ENCODE measurements around the gene KLHL5.
A peak's percentile ranks its signal among the peaks of the same experiment; 100 is the strongest.

KLHL5 gene

DNA sequence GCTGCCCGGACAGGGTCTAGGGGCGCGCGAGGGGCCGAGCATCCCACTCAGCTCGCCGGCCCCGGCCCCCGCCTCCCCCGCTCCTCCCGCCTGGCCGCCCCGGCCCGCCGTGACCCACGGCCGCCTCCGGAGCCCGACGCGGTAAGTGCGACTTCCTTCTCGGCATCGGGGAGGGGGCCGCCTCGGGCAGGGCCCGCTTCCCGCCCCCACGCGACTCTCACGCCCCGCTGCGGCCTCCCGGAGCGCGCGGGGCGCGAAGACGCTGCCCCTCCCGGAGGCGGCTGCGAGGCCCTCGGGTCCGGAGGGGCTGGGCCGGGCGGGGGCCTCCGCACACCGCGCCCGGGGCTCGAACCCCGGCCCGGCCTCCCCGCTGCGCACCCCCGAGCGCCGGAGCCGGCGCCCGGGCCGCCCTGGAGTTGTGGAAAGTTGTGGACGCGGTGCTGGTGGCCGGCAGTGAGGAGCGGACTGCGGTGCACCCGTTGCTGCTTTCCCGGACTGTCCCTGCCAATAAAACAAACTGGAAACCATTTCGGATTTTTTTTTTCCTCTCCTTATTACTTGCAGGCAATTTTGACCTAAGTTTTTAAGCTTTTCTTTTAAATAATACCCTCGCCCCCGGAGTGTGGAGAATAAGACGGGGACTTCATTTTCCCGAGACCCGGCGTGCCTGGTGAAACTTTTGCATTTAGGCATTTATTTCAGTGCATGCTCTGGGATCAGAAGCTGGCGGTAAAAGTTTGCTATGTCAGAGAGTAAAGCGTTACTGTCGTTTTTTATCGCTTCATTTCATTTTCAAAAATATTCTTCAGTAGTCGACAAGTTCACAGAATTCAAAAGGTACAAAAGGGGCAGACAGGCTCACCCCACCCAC lies 16.8 kb upstream of the KLHL5 start:
- peaks cover 41% of the 10 kb centered on the region for H3K79me2 ChIP-seq (ENCODE audit: insufficient read depth, low read length)
- peak overlapping the region; percentile 78 for H3K9ac ChIP-seq (ENCODE audit: low read depth, low read length, poor library complexity, severe bottlenecking)
- peak overlapping the region; percentile 57 for H2AFZ ChIP-seq (ENCODE audit: low read length)
- H3K36me3 ChIP-seq (ENCODE audit: insufficient read depth, low read length) = no peaks in the 10 kb centered on the region
- TF ChIP-seq, protein P1, sequence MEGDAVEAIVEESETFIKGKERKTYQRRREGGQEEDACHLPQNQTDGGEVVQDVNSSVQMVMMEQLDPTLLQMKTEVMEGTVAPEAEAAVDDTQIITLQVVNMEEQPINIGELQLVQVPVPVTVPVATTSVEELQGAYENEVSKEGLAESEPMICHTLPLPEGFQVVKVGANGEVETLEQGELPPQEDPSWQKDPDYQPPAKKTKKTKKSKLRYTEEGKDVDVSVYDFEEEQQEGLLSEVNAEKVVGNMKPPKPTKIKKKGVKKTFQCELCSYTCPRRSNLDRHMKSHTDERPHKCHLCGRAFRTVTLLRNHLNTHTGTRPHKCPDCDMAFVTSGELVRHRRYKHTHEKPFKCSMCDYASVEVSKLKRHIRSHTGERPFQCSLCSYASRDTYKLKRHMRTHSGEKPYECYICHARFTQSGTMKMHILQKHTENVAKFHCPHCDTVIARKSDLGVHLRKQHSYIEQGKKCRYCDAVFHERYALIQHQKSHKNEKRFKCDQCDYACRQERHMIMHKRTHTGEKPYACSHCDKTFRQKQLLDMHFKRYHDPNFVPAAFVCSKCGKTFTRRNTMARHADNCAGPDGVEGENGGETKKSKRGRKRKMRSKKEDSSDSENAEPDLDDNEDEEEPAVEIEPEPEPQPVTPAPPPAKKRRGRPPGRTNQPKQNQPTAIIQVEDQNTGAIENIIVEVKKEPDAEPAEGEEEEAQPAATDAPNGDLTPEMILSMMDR (conservative IDR thresholded peaks at IDR 0.05; ENCODE audit: low read length) = no peak
- no peak for TF ChIP-seq EZH2phosphoT487 (IDR thresholded peaks at IDR 0.05; ENCODE audit: borderline replicate concordance)
- no peaks in the 10 kb centered on the region for H3K9me3 ChIP-seq (ENCODE audit: insufficient read depth, low read depth, low read length)
- no peaks in the 10 kb centered on the region for H3F3A ChIP-seq (ENCODE audit: low read depth)
- peaks cover 40% of the 10 kb centered on the region for H3K4me1 ChIP-seq (ENCODE audit: insufficient read depth, low read length, poor library complexity, severe bottlenecking)
- peaks cover 25% of the 10 kb centered on the region for H4K20me1 ChIP-seq (ENCODE audit: insufficient read depth, low read length, poor library complexity, severe bottlenecking)
- no peaks in the 10 kb centered on the region for H3K27me3 ChIP-seq (ENCODE audit: insufficient read depth, low read length, poor library complexity, severe bottlenecking)
- H3K4me2 ChIP-seq (ENCODE audit: low read depth, low read length, poor library complexity, severe bottlenecking) = peak overlapping the region; percentile 87
- no peaks in the 10 kb centered on the region for H3K9me2 ChIP-seq (replicated peaks; ENCODE audit: low read depth, low read length)
- peak overlapping the region; percentile 76 for H3K4me3 ChIP-seq (ENCODE audit: low read length, poor library complexity, severe bottlenecking)

DNA sequence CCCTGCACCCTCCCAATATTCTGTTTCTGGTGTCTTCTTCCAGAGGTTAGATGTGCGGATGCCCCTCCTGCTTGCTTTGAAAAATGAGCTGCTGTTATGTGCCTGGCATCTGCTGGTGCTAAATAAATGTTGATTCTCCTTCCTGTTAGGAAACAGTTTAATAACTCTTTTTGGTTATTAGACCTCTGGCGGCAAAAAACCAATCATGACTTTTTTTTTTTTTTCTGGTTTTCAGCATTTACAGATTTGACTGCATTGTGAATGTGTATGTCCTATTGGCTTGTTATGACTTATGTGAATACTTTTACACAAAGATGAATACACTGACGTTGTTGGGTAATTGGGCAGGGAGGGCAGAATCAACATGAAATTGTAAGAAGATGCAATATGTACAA lies 16.2 kb upstream of the KLHL5 start:
- Histone ChIP-seq H2AFZ (ENCODE audit: low read length) (peak overlapping the region; percentile 57; the same call in 1 of the 2 replicates), H4K20me1 (ENCODE audit: insufficient read depth, low read length, poor library complexity, severe bottlenecking) (peaks cover 32% of the 10 kb centered on the region), H3K36me3 (ENCODE audit: insufficient read depth, low read length) (no peaks in the 10 kb centered on the region), H3K4me2 (ENCODE audit: low read depth, low read length, poor library complexity, severe bottlenecking) (peak overlapping the region; percentile 87), H3K9me2 (replicated peaks; ENCODE audit: low read depth, low read length) (no peaks in the 10 kb centered on the region), H3K4me3 (ENCODE audit: low read length, poor library complexity, severe bottlenecking) (peak overlapping the region; percentile 76), H3K9me3 (ENCODE audit: insufficient read depth, low read depth, low read length) (no peaks in the 10 kb centered on the region), H3F3A (ENCODE audit: low read depth) (no peaks in the 10 kb centered on the region), H3K9ac (ENCODE audit: low read depth, low read length, poor library complexity, severe bottlenecking) (peak overlapping the region; percentile 78), H3K27me3 (ENCODE audit: insufficient read depth, low read length, poor library complexity, severe bottlenecking) (no peaks in the 10 kb centered on the region), H3K4me1 (ENCODE audit: insufficient read depth, low read length, poor library complexity, severe bottlenecking) (peaks cover 40% of the 10 kb centered on the region), H3K79me2 (ENCODE audit: insufficient read depth, low read length) (peaks cover 47% of the 10 kb centered on the region)
- TF ChIP-seq, protein P1 (conservative IDR thresholded peaks at IDR 0.05; ENCODE audit: low read length) = no peak

DNA sequence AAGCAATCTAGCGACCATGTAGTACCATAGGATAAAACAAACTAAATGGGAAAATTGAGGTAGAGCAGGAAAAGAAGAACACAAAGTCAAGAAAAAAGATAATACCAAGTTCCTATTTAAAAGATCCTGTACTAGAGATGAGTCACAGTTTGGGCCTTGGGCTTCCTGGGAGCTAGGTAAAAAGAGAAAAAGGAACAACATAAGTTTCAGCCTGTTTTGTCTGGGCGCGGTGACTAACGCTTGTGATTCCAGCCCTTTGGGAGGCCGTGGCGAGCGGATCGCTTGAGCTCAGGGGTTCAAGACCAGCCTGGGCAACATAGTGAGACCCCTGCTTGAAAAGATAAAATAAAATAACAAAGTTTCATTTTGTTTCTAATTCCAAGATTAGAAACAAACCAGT lies 15.8 kb upstream of the KLHL5 start:
- Histone ChIP-seq H3K79me2 (ENCODE audit: insufficient read depth, low read length) (peaks cover 52% of the 10 kb centered on the region), H3K4me2 (ENCODE audit: low read depth, low read length, poor library complexity, severe bottlenecking) (peak overlapping the region; percentile 87), H3K9me2 (replicated peaks; ENCODE audit: low read depth, low read length) (no peaks in the 10 kb centered on the region), H4K20me1 (ENCODE audit: insufficient read depth, low read length, poor library complexity, severe bottlenecking) (peaks cover 32% of the 10 kb centered on the region), H3K9me3 (ENCODE audit: insufficient read depth, low read depth, low read length) (no peaks in the 10 kb centered on the region), H3K9ac (ENCODE audit: low read depth, low read length, poor library complexity, severe bottlenecking) (peak overlapping the region; percentile 78), H3K4me3 (ENCODE audit: low read length, poor library complexity, severe bottlenecking) (peak overlapping the region; percentile 76), H3K27me3 (ENCODE audit: insufficient read depth, low read length, poor library complexity, severe bottlenecking) (no peaks in the 10 kb centered on the region), H3K36me3 (ENCODE audit: insufficient read depth, low read length) (no peaks in the 10 kb centered on the region), H3K4me1 (ENCODE audit: insufficient read depth, low read length, poor library complexity, severe bottlenecking) (peaks cover 40% of the 10 kb centered on the region), H2AFZ (ENCODE audit: low read length) (no peak overlapping the region), H3F3A (ENCODE audit: low read depth) (no peaks in the 10 kb centered on the region)
- TF ChIP-seq, protein P1 (conservative IDR thresholded peaks at IDR 0.05; ENCODE audit: low read length) = no peak
- TF ChIP-seq EZH2phosphoT487 (IDR thresholded peaks at IDR 0.05; ENCODE audit: borderline replicate concordance) = no peak

Measured in Loucy (cell line).